Renal pelvis (tissue), 4 donors: ENCODE measurements around the gene UNC5A. TPM values are rescaled to one million over a fixed set of nuclear protein-coding genes. Genes with fewer than 3 reads are reported as not detected.

Experiments used
- DNase-seq: peaks from one replicate; pipeline ENCODE4 v3.0.0-alpha.2; 2013
- polyA plus RNA-seq, 3 donors: library from polyadenylated mRNA; unstranded; fragments of 120-200 nt; gene quantifications; one replicate each; pipeline ENCODE4 v1.2.1, GENCODE V29; 2013; ENCODE audit not compliant: insufficient read length in 3 of 3

UNC5A gene
- polyA plus RNA-seq, 3 donors = 0.13 to 0.43 (median 0.34) TPM

DNA sequence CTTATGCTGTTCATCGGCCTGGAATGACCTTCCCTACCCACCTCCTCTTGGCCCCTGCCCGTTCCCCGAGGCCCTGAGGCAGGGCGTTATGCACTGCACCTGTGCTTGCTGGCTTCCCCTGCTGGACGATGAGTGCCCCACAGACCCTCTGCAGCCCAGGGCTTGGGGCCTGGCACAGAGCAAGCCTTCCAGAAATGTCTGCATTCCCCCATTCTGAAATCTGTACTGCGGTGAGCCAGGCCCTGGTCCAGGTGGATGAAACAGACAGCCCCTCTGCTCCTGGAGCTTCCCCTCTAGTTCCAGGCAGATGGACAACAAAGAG, 35.0 kb downstream of the UNC5A start:
- no peak for DNase-seq

DNA sequence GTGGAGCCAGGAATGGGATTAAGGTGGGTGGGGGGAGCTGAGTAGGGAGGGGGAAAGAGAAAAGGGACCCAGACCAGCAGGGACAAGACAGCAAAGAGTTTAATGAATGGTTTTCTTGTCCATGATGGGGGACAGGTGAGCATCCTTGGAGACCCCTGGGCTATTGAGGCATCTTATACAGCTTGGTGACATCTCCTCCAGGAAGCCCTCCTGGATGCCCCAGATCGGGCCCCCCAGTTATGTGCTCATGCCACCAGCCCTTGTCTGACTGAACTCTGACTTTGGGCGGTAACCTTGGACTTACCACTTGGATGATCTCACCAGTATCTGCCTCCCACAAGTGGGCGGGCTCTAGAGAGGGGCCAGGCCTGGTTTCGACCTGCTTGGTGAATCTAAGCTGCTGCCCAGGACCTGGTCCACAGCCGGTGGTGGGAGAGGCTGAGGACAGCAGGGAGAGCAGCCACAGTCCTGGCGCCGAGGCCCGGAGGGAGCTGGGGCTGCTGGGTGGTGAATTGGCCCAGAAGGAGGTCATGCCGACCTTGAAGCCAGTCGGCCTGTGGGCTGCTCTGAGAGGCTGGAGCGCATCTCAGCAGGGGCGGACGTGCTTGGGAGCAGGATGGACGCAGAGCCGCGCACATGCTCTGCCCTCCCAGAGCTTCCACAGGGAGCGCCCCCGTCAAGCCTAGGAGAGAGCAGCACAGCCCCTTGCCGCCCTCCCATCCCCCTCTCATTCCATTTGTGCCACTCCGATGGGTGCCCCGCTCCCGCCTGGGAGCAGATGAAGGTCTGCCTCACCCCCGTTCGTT, 36.2 kb downstream of the UNC5A start:
- no peak for DNase-seq

DNA sequence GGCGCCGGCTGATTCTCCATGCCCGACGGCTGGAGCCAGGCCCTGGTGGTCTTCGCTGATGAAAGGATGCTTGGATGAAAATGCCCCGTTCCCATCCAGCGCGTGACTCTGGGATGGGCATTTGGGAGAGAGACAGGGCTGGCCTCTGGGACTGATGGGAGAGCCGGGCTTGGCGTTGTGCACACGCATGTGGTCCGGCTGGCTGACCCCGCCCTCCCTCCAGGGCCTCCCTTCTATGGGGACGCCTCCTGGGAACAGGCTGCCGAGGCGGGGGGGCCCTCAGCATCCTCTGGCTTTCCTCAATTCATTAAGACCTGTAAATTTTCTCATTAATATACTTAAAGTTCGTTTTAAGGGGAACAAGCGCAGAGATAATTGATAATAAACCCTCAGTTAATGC, 36.8 kb downstream of the UNC5A start:
- no peak for DNase-seq

DNA sequence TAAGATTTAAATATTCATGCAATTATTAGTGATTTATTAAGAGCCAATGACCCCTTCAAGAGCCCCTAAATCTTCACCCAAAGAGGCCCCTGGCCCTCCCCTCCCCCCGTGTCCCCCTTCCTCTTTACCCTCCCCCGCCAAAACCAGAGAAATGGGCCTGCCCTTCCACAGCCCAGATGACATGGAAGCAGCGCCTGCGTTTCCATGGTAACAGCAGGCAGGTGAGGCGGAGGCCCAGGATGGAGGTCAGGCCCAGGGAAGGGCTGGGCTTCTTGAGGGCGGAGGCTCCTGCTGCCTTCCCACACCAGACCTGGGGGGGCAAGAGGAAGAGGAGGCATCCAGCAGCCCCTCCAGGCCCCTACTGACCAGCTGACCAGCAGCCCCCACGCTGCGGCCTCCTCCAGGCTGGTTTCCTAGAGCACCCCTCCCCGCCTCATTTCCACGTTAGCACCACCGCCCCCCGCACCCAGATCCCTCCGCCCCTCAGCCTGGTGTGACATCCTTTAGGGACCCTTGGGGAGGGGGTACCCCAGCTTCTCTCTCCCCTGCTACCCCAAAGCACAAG, 37.4 kb downstream of the UNC5A start:
- DNase-seq = no peak

DNA sequence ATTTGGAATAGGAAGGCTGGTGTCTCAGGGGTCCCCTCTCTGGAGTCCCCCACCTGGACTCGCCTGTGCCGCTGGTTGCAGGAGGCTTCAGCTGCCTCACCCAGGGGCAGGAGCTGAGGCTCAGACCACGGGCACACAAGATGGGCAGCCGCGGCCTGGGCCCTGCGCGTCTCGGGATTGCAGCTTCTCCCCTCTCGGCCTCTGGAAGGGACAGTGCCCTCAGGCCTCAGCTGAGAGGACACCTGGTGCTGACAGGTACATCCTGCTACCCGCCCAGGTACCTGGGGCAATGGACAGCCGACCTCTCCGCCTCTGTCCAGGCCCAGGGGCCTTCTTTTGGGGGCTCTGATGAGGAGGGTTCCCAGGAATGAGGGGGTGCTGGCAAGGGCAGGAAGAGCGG, 38.3 kb downstream of the UNC5A start:
- DNase-seq = no peak

DNA sequence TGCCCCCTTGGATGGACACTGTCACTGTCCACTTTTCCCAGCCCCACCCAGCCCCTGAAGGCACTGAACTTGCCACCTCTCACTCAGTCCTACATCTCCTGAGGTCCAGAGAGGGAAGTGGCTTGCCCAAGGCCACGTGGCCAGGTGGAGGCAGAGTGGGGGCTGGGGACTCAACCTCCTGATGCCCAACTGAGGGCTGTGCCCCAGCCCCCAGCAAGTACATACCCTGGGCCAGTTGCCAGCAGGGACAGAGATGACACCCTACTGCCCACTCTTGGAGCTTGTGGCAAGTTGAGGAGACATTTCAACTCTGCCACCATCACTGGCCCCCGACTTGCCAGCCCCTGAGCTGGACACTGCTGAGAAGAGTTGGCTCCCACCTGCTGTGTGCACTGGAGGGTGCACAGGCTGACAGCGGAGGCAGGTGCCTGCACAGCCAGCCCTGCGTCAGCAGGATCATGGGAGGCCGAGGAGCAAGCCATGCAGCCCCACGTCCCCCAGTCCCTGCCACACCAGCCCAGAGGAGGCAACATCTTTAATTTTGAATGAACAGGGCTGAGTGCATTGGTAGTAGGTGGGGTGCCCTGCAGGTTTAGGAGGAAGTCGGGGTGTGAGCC, 39.4 kb downstream of the UNC5A start:
- DNase-seq = no peak

DNA sequence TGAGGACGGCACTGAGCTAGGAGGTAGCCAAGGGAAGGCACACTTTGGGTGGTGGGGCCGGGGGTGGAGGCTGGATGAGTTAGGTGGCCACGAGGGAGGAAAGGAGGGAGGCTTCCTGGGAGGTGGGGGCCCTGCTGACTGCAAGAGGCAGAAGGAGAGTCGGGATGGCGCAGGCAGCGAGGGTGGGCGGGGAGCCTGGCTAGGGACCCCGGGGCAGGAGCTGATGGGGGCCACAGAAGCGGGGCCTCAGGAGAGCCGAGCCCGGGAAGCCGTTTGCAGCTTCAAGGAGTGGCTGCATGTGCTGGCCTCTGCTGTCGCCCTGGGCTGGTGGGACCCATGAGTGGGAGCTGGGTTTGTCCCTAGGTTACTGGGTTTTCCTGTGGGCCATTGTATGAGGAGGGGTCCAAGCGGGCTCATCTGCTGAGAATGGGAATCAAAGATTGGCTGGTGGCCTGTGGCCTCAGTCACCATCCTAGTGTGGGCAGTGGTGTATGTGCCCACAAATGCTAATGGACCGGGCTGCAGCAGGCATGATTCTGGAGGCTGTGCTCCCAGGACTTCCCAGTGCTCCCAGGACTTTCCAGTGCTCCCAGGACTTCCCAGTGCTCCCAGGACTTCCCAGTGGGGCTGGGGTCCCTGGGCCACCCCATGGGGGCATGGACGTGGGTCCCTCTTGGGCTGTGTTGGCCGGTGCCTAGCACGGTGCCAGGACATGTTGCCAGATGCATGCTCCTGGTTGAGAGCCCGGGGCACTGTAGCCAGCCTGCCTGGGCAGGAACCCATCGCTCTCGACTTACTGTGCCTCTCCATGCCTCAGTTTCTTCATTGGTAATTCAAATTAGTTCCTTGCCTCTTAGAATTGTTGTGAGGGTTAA, 40.2 kb downstream of the UNC5A start:
- DNase-seq = no peak

DNA sequence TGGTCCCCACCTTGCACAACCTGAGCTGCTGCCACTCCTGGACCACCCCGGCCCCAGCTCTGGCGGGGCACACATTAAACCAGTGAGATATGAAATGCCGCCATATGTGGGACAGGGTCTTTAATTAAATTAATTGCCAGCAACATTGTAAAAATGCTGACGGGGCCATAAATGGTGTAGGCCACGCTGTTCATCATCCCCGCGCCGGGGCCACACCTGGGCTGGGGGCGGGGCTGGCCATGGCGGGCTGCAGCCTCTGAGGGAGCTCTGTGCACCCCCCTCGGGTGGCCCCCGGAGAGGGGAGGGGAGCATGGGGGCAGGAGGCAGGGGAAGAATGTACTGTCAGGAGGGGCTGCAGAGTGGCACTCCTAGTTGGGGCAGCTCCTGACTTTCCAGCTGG, 41.0 kb downstream of the UNC5A start:
- DNase-seq = no peak

DNA sequence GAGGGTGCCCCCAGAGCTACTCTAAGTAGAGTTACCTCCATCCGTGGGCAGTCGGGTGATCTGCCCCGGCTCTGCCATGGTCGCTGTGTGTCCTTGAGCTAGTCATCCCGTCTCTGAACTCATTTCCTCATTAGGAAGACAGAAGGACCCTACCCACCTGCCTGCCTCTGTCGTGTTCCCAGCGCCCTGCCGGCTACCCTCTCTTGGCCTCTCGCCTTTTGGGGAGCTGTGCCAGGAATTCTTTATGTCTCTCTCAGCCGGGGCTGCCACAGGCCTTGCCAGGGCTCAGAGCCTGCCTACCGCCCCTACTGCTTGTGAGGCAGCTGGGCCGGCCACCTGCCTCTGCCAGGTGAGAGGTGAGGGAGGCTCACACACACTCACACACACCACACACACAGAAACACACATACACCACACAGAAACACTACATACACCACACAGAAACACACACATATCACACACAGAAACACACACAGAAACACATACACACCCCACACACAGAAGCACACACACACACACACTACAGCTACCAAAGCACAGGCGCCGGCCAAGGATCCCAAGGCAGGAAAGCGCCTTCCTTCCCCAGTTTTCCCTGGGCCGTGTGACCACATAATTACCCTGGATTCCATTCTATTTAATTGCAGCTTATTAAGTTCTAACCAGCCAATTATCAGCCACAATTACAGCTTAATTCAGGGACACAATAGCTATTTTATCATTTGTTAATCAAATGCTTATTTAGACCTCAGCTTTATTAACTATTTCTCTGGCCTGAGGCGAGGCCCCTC, 41.7 kb downstream of the UNC5A start:
- DNase-seq = no peak

DNA sequence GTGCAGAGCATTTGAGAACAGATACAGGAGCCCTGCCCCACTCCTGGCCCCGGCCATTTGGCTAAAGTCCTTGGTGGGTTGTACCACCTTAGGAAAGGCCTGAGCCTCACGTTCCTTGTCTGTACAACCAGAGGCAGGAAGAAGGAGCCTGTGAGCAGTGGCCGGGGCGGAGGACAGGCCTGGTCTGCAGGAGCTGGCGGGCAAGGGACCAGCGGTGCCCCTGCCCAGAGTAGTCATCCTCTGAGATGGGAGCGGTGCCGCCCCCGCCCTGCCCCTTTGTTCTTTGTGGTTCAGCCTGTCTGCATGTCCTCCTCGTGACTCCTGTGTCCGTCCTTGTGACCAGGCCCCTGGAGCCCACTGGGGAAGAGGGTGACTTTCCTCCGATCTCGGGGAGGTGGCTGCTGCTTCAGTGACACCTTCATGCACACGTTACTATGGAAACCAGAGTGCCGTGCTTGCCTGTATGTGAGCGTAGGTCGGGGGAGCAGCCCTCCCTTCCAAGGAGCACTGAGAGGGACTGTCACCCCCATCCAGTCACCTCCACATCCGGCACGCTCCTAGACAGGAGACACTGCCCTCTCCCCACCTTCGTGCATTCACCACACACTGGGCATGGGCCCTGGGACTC, 42.9 kb downstream of the UNC5A start:
- DNase-seq = no peak

DNA sequence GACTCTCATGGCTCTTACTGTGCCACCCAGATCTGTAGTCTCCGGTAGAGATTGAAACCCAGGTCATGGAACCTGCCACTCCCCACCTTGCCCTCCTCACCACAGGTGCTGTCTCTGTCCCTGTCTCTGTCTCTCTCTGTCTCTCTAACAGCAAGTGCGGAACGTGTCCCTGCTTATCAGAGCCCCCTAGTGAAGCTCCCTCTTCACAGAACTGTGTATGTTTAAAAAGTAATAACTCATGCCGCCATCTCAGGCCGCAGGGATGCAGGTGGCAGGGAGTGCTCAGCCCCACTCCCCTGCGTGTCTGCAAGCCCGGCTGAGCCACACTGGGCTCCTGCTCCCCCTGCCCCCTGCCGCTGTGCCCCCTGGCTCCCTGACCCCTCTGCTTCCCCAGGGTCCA, 43.8 kb downstream of the UNC5A start:
- no peak for DNase-seq

DNA sequence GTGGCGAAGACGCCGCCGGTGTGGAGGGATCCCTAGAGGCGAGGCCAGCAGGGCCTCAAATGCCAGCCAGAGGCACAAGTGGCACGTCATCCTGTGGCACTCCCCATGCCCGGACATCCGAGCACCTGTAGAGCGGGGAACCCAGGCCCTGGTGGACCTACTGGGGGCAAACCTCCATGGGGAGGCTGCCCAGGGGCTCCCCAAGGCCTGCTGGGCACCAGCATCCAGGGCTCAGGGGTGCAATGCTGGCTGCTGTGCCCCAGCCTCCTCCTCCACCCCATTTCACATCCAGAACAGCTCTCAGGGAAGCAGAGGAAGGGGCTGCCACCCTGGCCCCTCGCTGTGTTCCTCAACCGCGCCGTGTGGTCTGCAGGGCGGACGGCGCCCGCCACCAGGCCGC, 45.2 kb downstream of the UNC5A start:
- DNase-seq = no peak

DNA sequence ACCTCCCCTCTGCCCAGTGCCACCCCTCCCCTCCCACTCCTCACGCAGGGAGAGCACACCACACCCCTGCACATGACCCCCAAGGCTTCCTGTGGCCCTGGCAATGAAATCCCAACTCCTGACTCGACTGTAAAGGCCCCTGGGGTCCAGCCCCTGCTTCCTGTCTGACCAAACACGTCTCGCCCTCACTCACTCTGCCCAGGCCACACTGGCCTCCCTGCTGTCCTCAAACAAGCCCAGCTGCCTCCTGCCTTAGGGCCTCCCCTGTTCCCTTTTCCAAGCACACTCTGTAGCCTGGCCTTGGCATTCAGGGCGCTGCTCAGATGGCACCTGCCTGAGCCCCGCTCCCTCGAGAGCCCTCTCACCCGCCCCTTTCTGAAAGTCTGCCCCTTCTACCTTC, 46.4 kb downstream of the UNC5A start:
- DNase-seq = no peak

DNA sequence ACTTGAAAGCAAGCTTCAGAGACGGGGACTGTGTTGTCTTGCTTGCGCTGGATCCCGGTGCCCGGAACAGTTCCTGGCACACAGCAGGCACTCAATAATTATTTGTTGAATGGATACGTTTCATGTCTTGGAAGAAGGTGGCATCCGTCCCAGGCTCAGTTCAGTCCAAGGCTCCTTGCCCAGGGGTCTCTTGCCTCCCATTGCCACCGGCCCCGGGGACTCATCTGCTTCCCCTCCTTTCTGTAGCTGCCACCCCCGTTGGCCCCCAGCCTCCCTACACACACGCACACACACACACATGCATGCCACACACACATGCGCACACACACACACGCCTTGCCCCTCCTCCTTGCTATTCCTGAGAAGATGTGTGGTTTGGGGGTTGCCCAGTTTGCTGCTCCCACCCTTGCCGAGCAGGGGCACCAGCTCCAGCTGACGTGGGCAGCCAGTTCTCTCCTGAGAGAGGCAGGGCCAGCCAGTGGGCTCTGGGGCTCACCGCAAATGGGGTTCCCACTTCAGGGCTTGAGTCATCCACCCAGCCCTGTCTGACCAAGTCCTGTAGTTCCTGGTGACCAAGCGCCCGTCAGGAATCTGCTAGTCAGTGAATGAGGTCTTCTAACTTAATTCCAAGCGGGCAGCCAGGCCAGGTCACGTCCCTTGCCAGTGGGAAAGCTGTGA, 47.0 kb downstream of the UNC5A start:
- DNase-seq = no peak

DNA sequence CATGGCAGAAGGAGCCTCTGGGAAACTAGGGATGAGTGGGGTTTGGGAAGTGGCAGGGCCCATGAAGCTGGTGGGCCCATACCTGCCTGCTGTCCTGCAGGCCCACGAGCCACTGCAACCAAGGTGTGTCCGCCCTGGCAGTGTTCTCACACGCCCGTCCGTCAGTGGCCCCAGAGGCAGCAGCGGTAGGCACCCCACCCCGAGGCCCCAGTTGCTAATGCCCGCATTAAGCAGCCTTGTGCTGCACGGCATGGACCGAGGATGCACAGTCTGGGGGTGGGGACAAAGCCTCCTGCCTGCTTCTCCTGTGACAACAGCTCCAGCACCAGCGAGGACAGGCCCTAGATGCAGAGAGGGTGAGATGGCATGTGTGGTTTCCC, 47.5 kb downstream of the UNC5A start:
- no peak for DNase-seq

DNA sequence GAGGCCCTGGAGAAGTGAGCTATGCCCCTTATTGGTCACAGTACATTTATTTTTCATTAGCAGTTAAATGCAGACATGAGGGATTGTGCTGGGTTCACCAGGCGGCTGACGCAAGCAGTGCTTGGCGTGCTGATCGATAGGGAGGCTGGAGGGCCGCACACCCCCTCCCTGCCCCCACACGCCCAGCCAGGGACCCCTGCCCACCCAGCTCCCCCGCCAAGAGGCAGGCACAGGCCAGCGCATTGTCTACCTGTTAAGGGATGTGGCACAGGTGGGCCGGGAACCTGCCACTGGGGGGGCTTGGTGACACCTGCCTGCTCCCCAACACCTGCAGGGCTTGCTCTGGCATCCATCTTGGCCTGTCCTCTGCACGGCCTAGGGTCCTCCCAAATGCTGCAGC, 49.6 kb downstream of the UNC5A start:
- DNase-seq = no peak

DNA sequence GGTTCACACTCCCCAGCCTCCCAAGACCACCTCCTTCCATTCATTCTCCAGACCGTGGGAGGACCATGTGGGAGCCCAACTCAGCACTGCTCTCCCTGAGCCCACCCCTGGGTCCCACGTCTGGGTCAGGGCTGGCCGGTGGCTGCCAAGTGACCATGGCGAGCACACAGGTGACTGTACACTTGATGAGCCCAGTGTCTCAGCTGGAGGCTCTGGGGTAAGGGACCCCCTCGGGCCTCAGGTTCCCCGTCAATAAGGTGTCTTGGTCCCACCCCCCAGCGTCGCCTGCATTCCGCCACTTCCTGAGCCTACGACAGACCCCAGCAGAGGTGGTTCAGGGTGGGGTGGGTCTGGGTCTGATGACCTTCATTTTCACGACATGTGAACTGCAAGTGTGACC, 50.0 kb downstream of the UNC5A start:
- no peak for DNase-seq

DNA sequence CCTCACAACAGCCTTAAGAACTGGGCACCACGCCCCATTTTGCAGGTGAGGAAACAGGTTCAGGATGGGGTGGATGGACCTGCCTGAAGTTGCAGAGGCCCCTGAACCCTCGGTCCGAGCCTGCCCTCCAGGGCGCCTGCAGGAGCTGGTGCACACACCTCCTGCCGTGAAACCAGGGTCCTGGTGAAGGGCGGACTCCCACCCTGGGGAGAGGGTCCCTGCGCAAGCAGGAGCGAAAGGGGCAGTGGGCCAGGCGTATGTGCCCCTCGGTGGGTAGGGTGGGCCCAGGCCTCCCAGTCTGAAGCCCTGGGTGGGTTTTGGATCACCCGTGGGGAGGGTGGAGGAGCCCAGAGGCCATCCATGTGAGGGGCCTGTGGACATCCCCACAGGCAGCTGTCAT, 50.9 kb downstream of the UNC5A start:
- DNase-seq = no peak

DNA sequence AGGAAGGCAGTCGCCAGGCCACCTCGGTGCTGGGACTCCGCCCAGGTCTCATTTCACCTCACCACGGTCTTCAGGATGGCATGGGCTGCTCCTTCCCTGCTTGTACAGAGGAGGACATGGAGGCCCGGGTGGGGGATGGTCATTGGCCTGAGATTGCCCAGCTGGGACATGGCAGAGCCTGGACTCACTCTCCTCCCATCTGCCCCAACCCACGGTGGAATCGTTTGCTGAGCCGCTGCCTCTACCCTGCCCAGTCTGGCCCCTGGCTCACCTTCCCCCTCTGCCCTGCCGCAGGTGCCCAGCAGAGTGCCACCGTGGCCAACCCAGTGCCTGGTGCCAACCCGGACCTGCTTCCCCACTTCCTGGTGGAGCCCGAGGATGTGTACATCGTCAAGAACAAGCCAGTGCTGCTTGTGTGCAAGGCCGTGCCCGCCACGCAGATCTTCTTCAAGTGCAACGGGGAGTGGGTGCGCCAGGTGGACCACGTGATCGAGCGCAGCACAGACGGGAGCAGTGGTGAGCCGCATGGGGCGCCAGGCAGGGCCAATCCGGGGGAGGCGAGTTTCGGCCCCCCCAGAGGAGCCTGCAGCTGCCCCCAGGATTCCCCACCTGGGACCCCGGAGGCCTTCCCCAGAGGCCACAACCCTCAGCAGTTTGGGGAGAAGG, 52.1 kb downstream of the UNC5A start:
- DNase-seq = no peak

DNA sequence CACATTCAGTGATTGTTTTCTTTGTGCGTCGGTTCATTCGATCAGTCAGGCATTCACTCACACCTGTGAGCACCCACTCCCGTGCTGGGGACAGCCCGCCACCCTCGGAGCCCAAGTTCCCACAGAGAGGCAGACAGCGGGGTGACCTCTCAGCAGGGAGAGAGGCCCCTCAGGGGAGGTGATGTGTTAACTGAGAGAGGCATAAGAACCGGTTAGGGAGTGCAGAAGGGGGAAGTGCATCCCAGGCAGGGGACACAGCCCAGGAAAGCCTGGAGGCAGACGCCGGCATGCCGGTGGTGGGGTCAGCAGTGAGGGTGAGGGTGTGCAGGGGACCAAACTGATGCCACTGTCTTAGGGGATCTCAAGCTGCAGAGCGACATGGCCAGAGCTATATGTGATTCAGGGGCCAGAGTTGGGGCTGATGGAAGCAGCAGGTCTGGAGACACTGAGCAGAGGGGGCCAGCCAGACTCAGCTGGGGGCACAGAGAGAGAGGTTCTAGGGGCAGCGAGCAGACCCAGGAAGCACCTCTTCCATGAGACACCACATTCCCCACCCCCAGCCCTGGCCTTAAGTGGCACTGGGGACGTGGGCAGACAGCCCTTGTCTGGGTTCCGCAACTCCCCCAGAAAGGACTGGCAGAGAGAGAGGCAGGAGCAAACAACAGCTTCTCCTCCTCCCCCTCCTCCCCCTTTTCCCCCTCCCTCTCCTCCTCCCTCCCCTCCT, 52.8 kb downstream of the UNC5A start:
- no peak for DNase-seq
